ENCODE results near the gene ARRB2.

GRCh38 chr17:4759776-4760236 is 49.4 kb downstream of the ARRB2 start:
- TF ChIP-seq CTCF (IDR thresholded peaks at IDR 0.05) = no peak
- no peak for TF ChIP-seq ZFX (IDR thresholded peaks at IDR 0.05; ENCODE audit: borderline replicate concordance)

Data from 22Rv1 (cell line).